ENCODE results near the gene PRKCH.

Gene PRKCH

DNA sequence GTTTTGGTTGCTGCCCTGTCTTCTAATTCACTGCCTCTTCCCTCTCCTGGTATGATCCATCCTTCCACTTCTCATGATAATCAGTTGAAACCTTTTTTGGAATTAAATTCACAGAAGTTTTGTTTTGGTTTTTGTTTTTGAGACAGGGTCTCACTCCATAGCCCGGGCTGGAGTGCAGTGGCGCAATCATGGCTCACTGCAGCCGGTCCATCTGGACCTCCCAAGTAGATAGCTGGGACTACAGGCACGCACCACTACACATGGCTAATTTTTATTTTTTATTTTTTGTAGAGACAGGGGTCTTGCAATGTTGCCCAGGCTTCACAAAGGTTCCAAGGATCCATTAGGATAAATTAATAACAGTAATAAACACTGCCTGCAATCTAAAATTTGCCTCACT lies 164.3 kb downstream of the PRKCH start:
- no peak for DNase-seq (ENCODE audit: low read depth)

GRCh38 chr14:61486930-61487495 lies 165.6 kb downstream of the PRKCH start:
- no peak overlapping the region for H3K4me3 ChIP-seq (ENCODE audit: low read depth, low read length)
- no peak for TF ChIP-seq MYC (IDR thresholded peaks at IDR 0.05; ENCODE audit: low read depth, low read length)
- TF ChIP-seq POLR2A (IDR thresholded peaks at IDR 0.05; ENCODE audit: extremely low read depth, insufficient read length) = no peak
- TF ChIP-seq MAX (IDR thresholded peaks at IDR 0.05; ENCODE audit: low read depth, low read length) = no peak
- TF ChIP-seq, protein P1, sequence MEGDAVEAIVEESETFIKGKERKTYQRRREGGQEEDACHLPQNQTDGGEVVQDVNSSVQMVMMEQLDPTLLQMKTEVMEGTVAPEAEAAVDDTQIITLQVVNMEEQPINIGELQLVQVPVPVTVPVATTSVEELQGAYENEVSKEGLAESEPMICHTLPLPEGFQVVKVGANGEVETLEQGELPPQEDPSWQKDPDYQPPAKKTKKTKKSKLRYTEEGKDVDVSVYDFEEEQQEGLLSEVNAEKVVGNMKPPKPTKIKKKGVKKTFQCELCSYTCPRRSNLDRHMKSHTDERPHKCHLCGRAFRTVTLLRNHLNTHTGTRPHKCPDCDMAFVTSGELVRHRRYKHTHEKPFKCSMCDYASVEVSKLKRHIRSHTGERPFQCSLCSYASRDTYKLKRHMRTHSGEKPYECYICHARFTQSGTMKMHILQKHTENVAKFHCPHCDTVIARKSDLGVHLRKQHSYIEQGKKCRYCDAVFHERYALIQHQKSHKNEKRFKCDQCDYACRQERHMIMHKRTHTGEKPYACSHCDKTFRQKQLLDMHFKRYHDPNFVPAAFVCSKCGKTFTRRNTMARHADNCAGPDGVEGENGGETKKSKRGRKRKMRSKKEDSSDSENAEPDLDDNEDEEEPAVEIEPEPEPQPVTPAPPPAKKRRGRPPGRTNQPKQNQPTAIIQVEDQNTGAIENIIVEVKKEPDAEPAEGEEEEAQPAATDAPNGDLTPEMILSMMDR (IDR thresholded peaks at IDR 0.05; ENCODE audit: low read depth, low read length) = no peak
- no peak for DNase-seq (ENCODE audit: low read depth)

More for the DNA sequence above, 164.3 kb downstream of the PRKCH start:
- H3K4me3 ChIP-seq (ENCODE audit: low read depth, low read length) = no peak overlapping the region
- TF ChIP-seq MAX (IDR thresholded peaks at IDR 0.05; ENCODE audit: low read depth, low read length) = no peak
- TF ChIP-seq MYC (IDR thresholded peaks at IDR 0.05; ENCODE audit: low read depth, low read length) = no peak
- TF ChIP-seq, protein P1 (IDR thresholded peaks at IDR 0.05; ENCODE audit: low read depth, low read length) = no peak
- no peak for TF ChIP-seq POLR2A (IDR thresholded peaks at IDR 0.05; ENCODE audit: extremely low read depth, insufficient read length)

DNA sequence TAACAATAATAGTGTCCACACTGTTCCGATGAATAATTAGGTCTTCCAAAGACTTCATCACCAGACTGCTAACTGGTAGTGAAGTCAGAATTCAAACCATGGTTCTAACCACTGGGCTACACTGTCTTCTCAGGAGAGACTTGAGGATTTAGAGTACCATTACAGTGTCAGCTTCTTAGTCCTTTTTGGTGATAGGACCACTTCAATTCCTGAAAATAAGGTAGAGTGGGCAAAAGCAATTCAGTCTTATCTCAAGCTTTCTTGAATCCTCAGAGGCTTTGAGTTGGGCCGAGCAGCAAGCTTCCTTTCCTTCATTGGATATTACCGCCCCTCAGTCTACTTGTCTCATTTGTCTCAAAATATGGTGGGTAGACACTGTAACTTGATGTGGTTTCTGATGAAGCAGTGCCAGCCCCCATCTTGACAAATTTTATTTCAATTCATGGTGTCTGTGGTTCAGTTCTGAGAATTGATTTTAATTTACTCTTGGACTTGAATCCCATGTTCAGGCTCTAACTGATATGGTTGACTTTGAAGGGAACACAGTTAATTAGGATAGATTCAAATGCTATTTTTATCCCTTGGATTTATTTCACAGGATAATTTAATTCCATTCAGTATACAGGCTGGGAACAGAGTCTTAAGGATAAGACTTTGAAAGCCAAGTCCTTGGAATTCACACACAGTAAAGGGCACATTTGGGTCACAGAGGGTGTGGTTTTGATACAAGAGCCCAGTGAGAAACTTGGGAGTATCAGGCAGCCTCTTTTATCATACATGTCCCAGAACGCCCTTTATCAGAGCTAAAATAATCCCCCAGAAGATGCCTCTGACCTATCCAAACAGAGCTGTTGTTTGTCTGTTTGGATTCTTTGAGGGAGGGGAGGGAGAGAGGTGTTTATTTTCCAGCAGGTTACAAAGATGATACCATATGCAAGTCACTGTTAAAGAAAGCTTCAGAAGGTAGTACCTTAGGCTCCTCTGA lies 167.3 kb downstream of the PRKCH start:
- no peak overlapping the region for H3K4me3 ChIP-seq (ENCODE audit: low read depth, low read length)
- TF ChIP-seq, protein P1 (IDR thresholded peaks at IDR 0.05; ENCODE audit: low read depth, low read length) = no peak
- TF ChIP-seq MAX (IDR thresholded peaks at IDR 0.05; ENCODE audit: low read depth, low read length) = no peak
- no peak for TF ChIP-seq POLR2A (IDR thresholded peaks at IDR 0.05; ENCODE audit: extremely low read depth, insufficient read length)
- no peak for TF ChIP-seq MYC (IDR thresholded peaks at IDR 0.05; ENCODE audit: low read depth, low read length)
- no peak for DNase-seq (ENCODE audit: low read depth)

GRCh38 chr14:61489512-61489911 lies 168.1 kb downstream of the PRKCH start:
- DNase-seq (ENCODE audit: low read depth) = no peak
- H3K4me3 ChIP-seq (ENCODE audit: low read depth, low read length) = no peak overlapping the region
- TF ChIP-seq MAX (IDR thresholded peaks at IDR 0.05; ENCODE audit: low read depth, low read length) (no peak), POLR2A (IDR thresholded peaks at IDR 0.05; ENCODE audit: extremely low read depth, insufficient read length) (no peak), MYC (IDR thresholded peaks at IDR 0.05; ENCODE audit: low read depth, low read length) (no peak)
- TF ChIP-seq, protein P1 (IDR thresholded peaks at IDR 0.05; ENCODE audit: low read depth, low read length) = no peak

- TF ChIP-seq POLR2A (IDR thresholded peaks at IDR 0.05; ENCODE audit: extremely low read depth, insufficient read length) = no peak
- TF ChIP-seq, protein P1 (IDR thresholded peaks at IDR 0.05; ENCODE audit: low read depth, low read length) = no peak
- no peak for TF ChIP-seq MAX (IDR thresholded peaks at IDR 0.05; ENCODE audit: low read depth, low read length)
- TF ChIP-seq MYC (IDR thresholded peaks at IDR 0.05; ENCODE audit: low read depth, low read length) = no peak
- H3K4me3 ChIP-seq (ENCODE audit: low read depth, low read length) = no peak overlapping the region
- peak; percentile 64 for DNase-seq (ENCODE audit: low read depth)
Observed at GRCh38 chr14:61489932-61490331, 168.6 kb downstream of the PRKCH start.

Measured in NB4 (cell line).